Prostate gland (tissue), 2 donors: ENCODE results near the gene PSMA2. TPM values are rescaled to one million over a fixed set of nuclear protein-coding genes. Genes with fewer than 3 reads are reported as not detected.

Experiments
- DNase-seq: peaks from one replicate; pipeline ENCODE4 v3.0.0-alpha.2; 2019; ENCODE audit warnings: low spot score
- H3K27ac ChIP-seq, 2 donors: fragments of 200-600 bp; sonication (generic); 2 replicates each; pipeline ENCODE4 v1.5.1; 2017 to 2019
- H3K27me3 ChIP-seq: fragments of 200-600 bp; sonication (generic); replicated peaks from 2 replicates; pipeline ENCODE4 v1.5.1; 2019; ENCODE audit not compliant: insufficient read depth
- H3K36me3 ChIP-seq, 2 donors: fragments of 200-600 bp; sonication (generic); 1 replicate in 1 of 2; 2 replicates in 1 of 2; pipeline versions ENCODE4 v1.5.1 to v1.8.1; 2017 to 2019
- H3K4me1 ChIP-seq: fragments of 200-600 bp; sonication (generic); replicated peaks from 2 replicates; pipeline ENCODE4 v1.5.1; 2019
- H3K4me3 ChIP-seq, 2 donors: fragments of 200-600 bp; sonication (generic); 2 replicates each; pipeline ENCODE4 v1.5.1; 2017 to 2019
- H3K9me3 ChIP-seq: fragments of 200-600 bp; sonication (generic); 2 replicates; pipeline ENCODE4 v1.5.1; 2017
- POLR2A ChIP-seq: fragments of 450-650 bp; IDR thresholded peaks from one replicate; pipeline ENCODE4 v1.6.1; 2016; ENCODE audit warnings: antibody characterized with exemption, mild to moderate bottlenecking
- POLR2AphosphoS5 ChIP-seq: sonication (generic); formaldehyde crosslinking; IDR thresholded peaks from one replicate; pipeline ENCODE4 v1.6.1; 2017; ENCODE audit warnings: antibody characterized with exemption
- WGBS: methylation state at CpG from one replicate; pipeline ENCODE4 v1.1.5; 2018; 5-methylcytosine and 5-hydroxymethylcytosine counted together
- intact Hi-C: fragments of 100-400 bp; cut with DNase I; formaldehyde crosslinking; loops from one replicate; pipeline ENCODE4 v1.14.2; 2022
- total RNA-seq, 2 donors: library from RNA; depleted of rRNA; stranded (reverse); fragments of >200 nt; gene quantifications; one replicate each; pipeline ENCODE4 v1.1.0, GENCODE V29; 2016
- TF ChIP-seq, protein P1 (sequence below), 4 experiments: fragments of 200-600 bp in 2 of 4; fragments of 450-650 bp in 2 of 4; sonication (generic) in 2 of 4; IDR thresholded peaks; 1 replicate in 3 of 4; 2 replicates in 1 of 4; pipeline ENCODE4 v1.5.1; 2016 to 2019; ENCODE audit warnings: antibody characterized with exemption in 4 of 4, mild to moderate bottlenecking in 2 of 4, moderate library complexity in 2 of 4

PSMA2 gene
- total RNA-seq = 10 to 100 TPM; 56.2 to 79.1 TPM

DNA sequence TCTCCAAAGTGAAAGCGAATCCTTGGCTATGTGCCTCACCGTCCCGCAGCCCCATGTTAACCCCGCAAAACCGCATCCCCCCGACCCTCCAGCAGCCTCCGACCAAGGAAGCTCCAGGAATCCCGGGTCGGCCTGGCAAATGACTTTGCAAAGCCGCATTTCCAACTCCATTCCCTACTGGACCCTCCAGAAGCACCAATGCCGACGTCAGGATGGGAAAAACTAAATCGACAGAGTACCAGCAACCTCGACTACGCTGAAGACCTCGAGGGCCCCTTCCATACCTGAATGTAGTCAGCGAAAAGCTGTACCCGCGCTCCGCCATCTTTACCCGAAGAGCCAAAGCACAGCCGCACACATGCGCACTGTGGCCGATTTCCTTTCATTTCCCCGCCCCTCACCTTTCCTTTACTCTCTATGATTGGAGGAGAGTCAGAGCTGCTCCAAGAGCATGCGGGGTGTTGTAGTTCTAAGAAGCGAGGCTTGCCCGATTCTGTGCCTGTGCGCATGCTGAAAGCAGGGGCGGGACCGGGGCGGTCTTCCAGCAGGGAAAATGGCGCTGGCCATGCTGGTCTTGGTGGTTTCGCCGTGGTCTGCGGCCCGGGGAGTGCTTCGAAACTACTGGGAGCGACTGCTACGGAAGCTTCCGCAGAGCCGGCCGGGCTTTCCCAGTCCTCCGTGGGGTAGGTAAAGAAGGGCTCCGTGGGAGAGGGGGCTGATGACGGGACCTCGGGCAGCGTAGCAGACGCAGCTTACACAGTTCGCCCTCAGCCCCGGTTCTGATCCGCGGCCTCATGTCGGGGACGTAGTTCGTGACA, at the start of gene PSMA2, which contains the start of gene MRPL32:
Gene PSMA2, minus strand, starts transcription at position 341 of the 818 bp plus-strand sequence. Its CDS starts 16 bp downstream, at position 325.
Gene MRPL32, plus strand, starts transcription at position 543 of the 818 bp plus-strand sequence. Its CDS starts 11 bp downstream, at position 554.
- intact Hi-C loops = no loop called here
- Histone ChIP-seq H3K4me3 (peak within 1 kb of the TSS; percentile 76 to 82), H3K9me3 (no peaks in the 10 kb centered on the region), H3K4me1 (peaks cover 7% of the 10 kb centered on the region), H3K27ac (peak within 1 kb of the TSS; percentile 81 to 82), H3K27me3 (no peaks in the 10 kb centered on the region), H3K36me3 (no peaks in the 10 kb centered on the region)
- under 1% methylated on average over 54 of the region's 56 CpGs for WGBS
- DNase-seq = peak; percentile 95
- TF ChIP-seq POLR2A (peak; percentile 82), POLR2AphosphoS5 (peak; percentile 97)
- TF ChIP-seq, protein P1, sequence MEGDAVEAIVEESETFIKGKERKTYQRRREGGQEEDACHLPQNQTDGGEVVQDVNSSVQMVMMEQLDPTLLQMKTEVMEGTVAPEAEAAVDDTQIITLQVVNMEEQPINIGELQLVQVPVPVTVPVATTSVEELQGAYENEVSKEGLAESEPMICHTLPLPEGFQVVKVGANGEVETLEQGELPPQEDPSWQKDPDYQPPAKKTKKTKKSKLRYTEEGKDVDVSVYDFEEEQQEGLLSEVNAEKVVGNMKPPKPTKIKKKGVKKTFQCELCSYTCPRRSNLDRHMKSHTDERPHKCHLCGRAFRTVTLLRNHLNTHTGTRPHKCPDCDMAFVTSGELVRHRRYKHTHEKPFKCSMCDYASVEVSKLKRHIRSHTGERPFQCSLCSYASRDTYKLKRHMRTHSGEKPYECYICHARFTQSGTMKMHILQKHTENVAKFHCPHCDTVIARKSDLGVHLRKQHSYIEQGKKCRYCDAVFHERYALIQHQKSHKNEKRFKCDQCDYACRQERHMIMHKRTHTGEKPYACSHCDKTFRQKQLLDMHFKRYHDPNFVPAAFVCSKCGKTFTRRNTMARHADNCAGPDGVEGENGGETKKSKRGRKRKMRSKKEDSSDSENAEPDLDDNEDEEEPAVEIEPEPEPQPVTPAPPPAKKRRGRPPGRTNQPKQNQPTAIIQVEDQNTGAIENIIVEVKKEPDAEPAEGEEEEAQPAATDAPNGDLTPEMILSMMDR (IDR thresholded peaks at IDR 0.05) = no peak

DNA sequence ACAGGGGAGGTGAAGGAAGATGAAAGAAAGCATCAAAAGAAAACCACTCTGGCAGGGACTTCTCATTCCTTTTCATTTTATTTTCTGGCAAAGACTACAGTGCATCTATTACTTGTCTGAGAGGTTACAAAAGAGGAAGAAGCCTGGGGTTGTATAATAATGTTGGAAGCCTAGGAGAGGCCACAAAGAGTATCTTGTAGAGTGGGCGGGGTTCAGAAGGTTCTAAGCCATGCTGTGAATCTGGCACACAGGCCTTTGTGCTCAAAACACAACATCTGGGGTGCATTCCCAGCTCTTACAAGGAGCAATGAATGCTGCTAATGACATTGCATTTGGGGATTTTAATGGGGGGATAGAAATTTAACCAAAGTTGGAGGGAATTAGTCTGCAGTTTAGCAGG, 49.6 kb upstream of the PSMA2 start:
- Histone ChIP-seq H3K9me3 (no peaks in the 10 kb centered on the region), H3K27ac (no peak overlapping the region), H3K36me3 (no peaks in the 10 kb centered on the region), H3K4me3 (no peak overlapping the region), H3K27me3 (no peaks in the 10 kb centered on the region), H3K4me1 (no peaks in the 10 kb centered on the region)
- 62% methylated on average over 1 of the region's 1 CpG for WGBS
- DNase-seq = no peak
- TF ChIP-seq, protein P1 (IDR thresholded peaks at IDR 0.05) = no peak
- TF ChIP-seq POLR2AphosphoS5 (no peak), POLR2A (no peak)
- intact Hi-C loops = no loop called here

DNA sequence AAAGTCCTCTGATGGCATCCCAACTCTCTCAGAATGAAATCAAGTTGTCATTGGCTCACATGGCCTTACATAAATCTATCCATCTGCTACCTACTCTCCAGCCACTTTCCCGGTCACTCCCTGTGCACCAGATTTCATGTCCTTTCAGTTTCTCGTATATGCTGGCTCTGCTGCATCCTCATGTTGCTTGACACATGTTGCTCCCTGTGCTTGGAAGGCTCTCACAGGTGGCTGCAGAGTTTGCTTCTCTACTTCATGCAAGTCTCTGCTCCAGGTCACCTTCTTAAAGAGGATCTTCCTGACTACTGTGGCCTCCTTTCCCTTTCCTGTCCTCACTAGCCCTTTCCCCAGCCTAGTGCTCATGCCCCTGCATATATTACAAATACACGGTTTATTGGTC, 48.5 kb upstream of the PSMA2 start:
- H3K27ac ChIP-seq = no peak overlapping the region
- TF ChIP-seq POLR2AphosphoS5 (no peak), POLR2A (no peak)
- TF ChIP-seq, protein P1 (IDR thresholded peaks at IDR 0.05) = no peak
- H3K9me3 ChIP-seq = no peaks in the 10 kb centered on the region
- H3K4me3 ChIP-seq = no peak overlapping the region
- H3K4me1 ChIP-seq = no peaks in the 10 kb centered on the region
- no peaks in the 10 kb centered on the region for H3K27me3 ChIP-seq
- no peaks in the 10 kb centered on the region for H3K36me3 ChIP-seq
- 75% methylated on average over 3 of the region's 3 CpGs for WGBS
- no peak for DNase-seq
- intact Hi-C loops = no loop called here

DNA sequence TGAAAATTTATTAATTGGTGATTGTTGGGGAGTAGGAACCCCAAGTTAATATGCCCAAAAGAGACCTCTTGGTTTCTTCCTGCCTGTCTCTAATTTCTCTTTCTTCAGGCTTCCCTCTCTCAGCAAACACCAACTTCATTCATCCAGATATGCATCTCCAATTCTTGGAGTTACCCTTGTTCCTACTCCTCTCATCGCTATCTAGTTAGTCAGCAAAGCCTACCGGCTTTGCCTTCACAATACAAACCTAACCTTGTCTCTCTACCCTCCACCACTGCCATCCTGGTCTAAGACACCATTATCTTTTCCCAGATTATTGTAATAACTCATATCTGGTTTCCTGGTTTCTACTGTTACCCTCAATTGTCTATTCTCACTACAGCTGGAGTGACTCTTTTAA, 48.1 kb upstream of the PSMA2 start:
- Histone ChIP-seq H3K9me3 (no peaks in the 10 kb centered on the region), H3K27me3 (no peaks in the 10 kb centered on the region), H3K4me3 (no peak overlapping the region), H3K27ac (no peak overlapping the region), H3K4me1 (no peaks in the 10 kb centered on the region), H3K36me3 (no peaks in the 10 kb centered on the region)
- DNase-seq = no peak
- intact Hi-C loops = no loop called here
- 92% methylated on average over 2 of the region's 2 CpGs for WGBS
- no peak for TF ChIP-seq POLR2A
- TF ChIP-seq POLR2AphosphoS5 = no peak
- TF ChIP-seq, protein P1 (IDR thresholded peaks at IDR 0.05) = no peak

DNA sequence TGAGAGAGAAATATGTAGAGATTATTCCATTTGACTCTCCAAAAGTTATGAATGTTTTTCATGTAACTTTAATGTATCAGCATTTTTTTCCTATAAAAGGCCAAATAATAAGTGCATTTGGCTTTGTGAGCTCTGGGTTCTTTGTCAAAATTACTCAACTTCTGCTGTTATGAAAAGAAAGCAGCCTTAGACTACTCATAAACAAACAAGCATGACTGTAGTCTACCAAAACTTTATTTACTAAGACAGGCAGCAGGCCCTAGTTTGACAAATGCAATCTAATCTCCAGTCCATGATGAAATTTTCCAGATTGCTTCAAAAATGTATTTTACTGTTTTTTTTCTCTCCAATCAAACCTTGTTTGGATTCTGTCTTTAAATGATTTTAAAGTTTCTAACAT, 46.5 kb upstream of the PSMA2 start:
- no peak for TF ChIP-seq POLR2A
- no peak for TF ChIP-seq POLR2AphosphoS5
- TF ChIP-seq, protein P1 (IDR thresholded peaks at IDR 0.05) = no peak
- no peaks in the 10 kb centered on the region for H3K27me3 ChIP-seq

More for the DNA sequence above, 46.5 kb upstream of the PSMA2 start:
- Histone ChIP-seq H3K4me3 (no peak overlapping the region), H3K36me3 (no peaks in the 10 kb centered on the region), H3K4me1 (no peaks in the 10 kb centered on the region), H3K9me3 (no peaks in the 10 kb centered on the region), H3K27ac (no peak overlapping the region)
- DNase-seq = no peak
- intact Hi-C loops = no loop called here
